Ishikawa (cell line): ENCODE data around the gene SPARCL1.

Experiments
- EGR1 ChIP-seq: IDR thresholded peaks from 2 replicates; pipeline ENCODE4 v1.6.1; 2012
- EP300 ChIP-seq: IDR thresholded peaks from 2 replicates; pipeline ENCODE4 v1.6.1; 2012; ENCODE audit warnings: borderline replicate concordance
- NFIC ChIP-seq: IDR thresholded peaks from 2 replicates; pipeline ENCODE4 v1.6.1; 2012
- RAD21 ChIP-seq: IDR thresholded peaks from 2 replicates; pipeline ENCODE4 v1.6.1; 2012; ENCODE audit warnings: low read depth
- YY1 ChIP-seq: IDR thresholded peaks from 2 replicates; pipeline ENCODE4 v1.6.1; 2012; ENCODE audit warnings: low read depth
- TF ChIP-seq, protein P1 (sequence below): IDR thresholded peaks from 2 replicates; pipeline ENCODE4 v1.6.1; 2012; ENCODE audit warnings: low read depth, mild to moderate bottlenecking

DNA sequence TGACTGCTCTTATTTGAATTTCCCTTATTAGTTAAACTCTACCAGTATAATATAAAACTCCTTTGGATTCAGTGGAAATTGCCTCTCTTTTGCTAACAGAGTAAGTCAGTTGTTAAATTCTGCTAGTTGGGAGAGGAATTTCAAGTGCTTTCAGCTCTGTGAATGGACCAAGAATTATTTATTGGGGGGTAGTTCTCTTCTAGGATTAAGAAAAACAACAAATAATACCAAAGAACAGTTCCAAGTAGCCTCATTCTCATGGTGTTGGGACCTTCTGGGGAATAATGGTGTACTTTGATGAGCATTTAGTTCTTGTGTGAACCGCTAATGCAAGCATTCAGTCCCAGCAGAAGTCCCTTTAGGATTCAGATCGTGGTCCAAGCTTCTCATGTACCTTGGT is 11.6 kb downstream of the SPARCL1 start:
- TF ChIP-seq YY1 (no peak), RAD21 (no peak), NFIC (no peak), EGR1 (no peak), EP300 (no peak)
- TF ChIP-seq, protein P1, sequence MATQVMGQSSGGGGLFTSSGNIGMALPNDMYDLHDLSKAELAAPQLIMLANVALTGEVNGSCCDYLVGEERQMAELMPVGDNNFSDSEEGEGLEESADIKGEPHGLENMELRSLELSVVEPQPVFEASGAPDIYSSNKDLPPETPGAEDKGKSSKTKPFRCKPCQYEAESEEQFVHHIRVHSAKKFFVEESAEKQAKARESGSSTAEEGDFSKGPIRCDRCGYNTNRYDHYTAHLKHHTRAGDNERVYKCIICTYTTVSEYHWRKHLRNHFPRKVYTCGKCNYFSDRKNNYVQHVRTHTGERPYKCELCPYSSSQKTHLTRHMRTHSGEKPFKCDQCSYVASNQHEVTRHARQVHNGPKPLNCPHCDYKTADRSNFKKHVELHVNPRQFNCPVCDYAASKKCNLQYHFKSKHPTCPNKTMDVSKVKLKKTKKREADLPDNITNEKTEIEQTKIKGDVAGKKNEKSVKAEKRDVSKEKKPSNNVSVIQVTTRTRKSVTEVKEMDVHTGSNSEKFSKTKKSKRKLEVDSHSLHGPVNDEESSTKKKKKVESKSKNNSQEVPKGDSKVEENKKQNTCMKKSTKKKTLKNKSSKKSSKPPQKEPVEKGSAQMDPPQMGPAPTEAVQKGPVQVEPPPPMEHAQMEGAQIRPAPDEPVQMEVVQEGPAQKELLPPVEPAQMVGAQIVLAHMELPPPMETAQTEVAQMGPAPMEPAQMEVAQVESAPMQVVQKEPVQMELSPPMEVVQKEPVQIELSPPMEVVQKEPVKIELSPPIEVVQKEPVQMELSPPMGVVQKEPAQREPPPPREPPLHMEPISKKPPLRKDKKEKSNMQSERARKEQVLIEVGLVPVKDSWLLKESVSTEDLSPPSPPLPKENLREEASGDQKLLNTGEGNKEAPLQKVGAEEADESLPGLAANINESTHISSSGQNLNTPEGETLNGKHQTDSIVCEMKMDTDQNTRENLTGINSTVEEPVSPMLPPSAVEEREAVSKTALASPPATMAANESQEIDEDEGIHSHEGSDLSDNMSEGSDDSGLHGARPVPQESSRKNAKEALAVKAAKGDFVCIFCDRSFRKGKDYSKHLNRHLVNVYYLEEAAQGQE: no peak
